Glutamatergic neuron (in vitro differentiated cells): ENCODE measurements around the gene TIMM10. TPM values are rescaled to one million over a fixed set of nuclear protein-coding genes. Genes with fewer than 3 reads are reported as not detected.
"Not testable (repeated sequence)": the region's sequence is repeated elsewhere in the genome, so short reads cannot be mapped to it uniquely, and the experiment has no call there.

Experiments
- DNase-seq: peaks from one replicate; pipeline ENCODE4 v3.0.0; 2022
- H3K27ac Mint-ChIP-seq: one replicate; pipeline ENCODE4 v1.8.0; 2020; ENCODE audit warnings: mild to moderate bottlenecking, mixed read lengths, inconsistent platforms; ENCODE audit not compliant: unreplicated experiment
- H3K27me3 Mint-ChIP-seq: one replicate; pipeline ENCODE4 v1.8.0; 2020; ENCODE audit warnings: mild to moderate bottlenecking, moderate library complexity, mixed read lengths, inconsistent platforms; ENCODE audit not compliant: unreplicated experiment
- H3K36me3 Mint-ChIP-seq: one replicate; pipeline ENCODE4 v1.8.0; 2020; ENCODE audit warnings: mild to moderate bottlenecking, mixed read lengths, inconsistent platforms; ENCODE audit not compliant: unreplicated experiment
- H3K4me1 Mint-ChIP-seq: one replicate; pipeline ENCODE4 v1.8.0; 2020; ENCODE audit warnings: mild to moderate bottlenecking, low read depth, mixed read lengths, inconsistent platforms; ENCODE audit not compliant: unreplicated experiment
- H3K4me3 Mint-ChIP-seq: one replicate; pipeline ENCODE4 v1.8.0; 2020; ENCODE audit warnings: mild to moderate bottlenecking, mixed read lengths, inconsistent platforms; ENCODE audit not compliant: unreplicated experiment
- H3K9me3 Mint-ChIP-seq: one replicate; pipeline ENCODE4 v1.8.0; 2020; ENCODE audit warnings: mild to moderate bottlenecking, moderate library complexity, mixed read lengths, inconsistent platforms; ENCODE audit not compliant: unreplicated experiment
- CTCF ChIP-seq: fragments of 200-600 bp; sonication (generic); IDR thresholded peaks from one replicate; pipeline ENCODE4 v1.5.0; 2021; ENCODE audit not compliant: partially characterized antibody, unreplicated experiment
- total RNA-seq: library from RNA; stranded (reverse); fragmentation: NEBNext Ultra II Directional; extraction: Animal tissue kit (Norgen Biotek cat#: 25700); gene quantifications from one replicate; pipeline ENCODE4 v1.2.1, GENCODE V29; 2021; ENCODE audit not compliant: unreplicated experiment

Gene TIMM10
- total RNA-seq, 1 donor from 2014 or later: 51.2 TPM

GRCh38 chr11:57536947-57537619, 6.5 kb upstream of the TIMM10 start, which contains the start of gene SMTNL1:
Gene SMTNL1 (plus strand): TSS chr11:57537595. CDS start chr11:57542643, 5,048 bp downstream.
- no peak for DNase-seq
- Mint-ChIP-seq H3K27ac (no peak within 1 kb of the TSS), H3K4me1 (peaks cover 3% of the 10 kb centered on the region), H3K36me3 (peaks cover 8% of the 10 kb centered on the region), H3K4me3 (no peak within 1 kb of the TSS), H3K9me3 (peaks cover 4% of the 10 kb centered on the region), H3K27me3 (peaks cover 6% of the 10 kb centered on the region)
- TF ChIP-seq CTCF: no peak

- H3K27me3 Mint-ChIP-seq: peaks cover 10% of the 10 kb centered on the region
- H3K9me3 Mint-ChIP-seq, H3K36me3 Mint-ChIP-seq, H3K4me3 Mint-ChIP-seq, DNase-seq, H3K4me1 Mint-ChIP-seq, H3K27ac Mint-ChIP-seq: not testable (repeated sequence)
Measured at GRCh38 chr11:57534449-57534848, 3.9 kb upstream of the TIMM10 start.

- Mint-ChIP-seq H3K4me3 (peak overlapping the region; percentile 94), H3K27me3 (peaks cover 11% of the 10 kb centered on the region), H3K27ac (no peak overlapping the region), H3K36me3 (no peaks in the 10 kb centered on the region), H3K4me1 (peaks cover 6% of the 10 kb centered on the region), H3K9me3 (peaks cover 5% of the 10 kb centered on the region)
- DNase-seq: no peak
- TF ChIP-seq CTCF: no peak
Measured at GRCh38 chr11:57530215-57530595, 349 bp downstream of the TIMM10 start.

- no peak for DNase-seq
- Mint-ChIP-seq H3K27me3 (peaks cover 11% of the 10 kb centered on the region), H3K4me3 (no peak overlapping the region), H3K36me3 (no peaks in the 10 kb centered on the region), H3K9me3 (peaks cover 5% of the 10 kb centered on the region), H3K27ac (no peak overlapping the region), H3K4me1 (peaks cover 6% of the 10 kb centered on the region)
- no peak for TF ChIP-seq CTCF
Measured at GRCh38 chr11:57529012-57529411, 1.5 kb downstream of the TIMM10 start.

- peak; percentile 83 for DNase-seq
- no peak overlapping the region for H3K4me3 Mint-ChIP-seq
- H3K9me3 Mint-ChIP-seq: peaks cover 4% of the 10 kb centered on the region
- peak; percentile 77 for TF ChIP-seq CTCF
- peaks cover 6% of the 10 kb centered on the region for H3K4me1 Mint-ChIP-seq
- H3K36me3 Mint-ChIP-seq: no peaks in the 10 kb centered on the region
- peaks cover 7% of the 10 kb centered on the region for H3K27me3 Mint-ChIP-seq
- no peak overlapping the region for H3K27ac Mint-ChIP-seq
Measured at GRCh38 chr11:57527056-57527631, 3.4 kb downstream of the TIMM10 start.
